K562 (cell line): ENCODE measurements around the gene TXNRD3.

Source experiments
- BRF2 ChIP-seq: IDR thresholded peaks from 3 replicates; pipeline ENCODE4 v1.6.1; 2011; ENCODE audit warnings: borderline replicate concordance, mild to moderate bottlenecking; ENCODE audit not compliant: insufficient read length, insufficient read depth
- CREM ChIP-seq: IDR thresholded peaks from 2 replicates; pipeline ENCODE4 v1.6.1; 2014; ENCODE audit warnings: antibody characterized with exemption, low read depth
- CTCF ChIP-seq, 3 experiments: IDR thresholded peaks in 2 of 3; conservative IDR thresholded peaks in 1 of 3; 2 replicates each; pipeline ENCODE4 v1.5.1; 2011 to 2012; ENCODE audit warnings: low read length in 3 of 3, mild to moderate bottlenecking in 3 of 3, control low read depth in 2 of 3, improper control_type of control experiment in 1 of 3, inconsistent platforms in 1 of 3, low read depth in 1 of 3, mixed read lengths in 1 of 3, moderate library complexity in 1 of 3; ENCODE audit not compliant: insufficient read depth in 2 of 3
- DEAF1 ChIP-seq: fragments of 450-650 bp; formaldehyde crosslinking; IDR thresholded peaks from 2 replicates; pipeline ENCODE4 v1.4.0; 2020; ENCODE audit warnings: mild to moderate bottlenecking, moderate library complexity
- FUS ChIP-seq: fragments of 200-400 bp; formaldehyde crosslinking; optimal IDR thresholded peaks from 2 replicates; pipeline ENCODE3; 2017; ENCODE audit warnings: low read depth, low read length
- MTA3 ChIP-seq: fragments of 450-650 bp; formaldehyde crosslinking; IDR thresholded peaks from 2 replicates; pipeline ENCODE4 v1.6.1; 2017; ENCODE audit warnings: mild to moderate bottlenecking, borderline replicate concordance
- POLR2AphosphoS5 ChIP-seq: IDR thresholded peaks from 2 replicates; pipeline ENCODE4 v1.6.1; 2011; ENCODE audit warnings: mild to moderate bottlenecking, low read depth, low read length, moderate library complexity; ENCODE audit not compliant: control insufficient read depth, insufficient read depth
- SIX5 ChIP-seq, 2 experiments: IDR thresholded peaks; 2 replicates each; pipeline ENCODE4 v1.6.1; 2011; ENCODE audit warnings: low read length in 2 of 2, borderline replicate concordance in 1 of 2, low read depth in 1 of 2, mild to moderate bottlenecking in 1 of 2, moderate library complexity in 1 of 2; ENCODE audit not compliant: insufficient read depth in 1 of 2
- ZNF121 ChIP-seq: sonication (generic); formaldehyde crosslinking; conservative IDR thresholded peaks from 2 replicates; pipeline ENCODE4 v1.8.0; 2022; ENCODE audit warnings: missing genetic modification reagents

- TF ChIP-seq MTA3 (no peak), SIX5 (IDR thresholded peaks at IDR 0.05; ENCODE audit: borderline replicate concordance in 1 of 2, insufficient read depth in 1 of 2, low read depth in 1 of 2, low read length in 2 of 2) (no peak), POLR2AphosphoS5 (no peak), CREM (no peak), DEAF1 (CRISPR knock-in tag) (no peak), BRF2 (no peak), CTCF (IDR thresholded peaks at IDR 0.05 in 2 of 3, conservative IDR thresholded peaks at IDR 0.05 in 1 of 3; ENCODE audit: insufficient read depth in 2 of 3, low read depth in 1 of 3, low read length in 3 of 3) (no peak), ZNF121 (CRISPR knock-in tag) (no peak), FUS (no peak)
These were observed 23.1 kb upstream of the TXNRD3 start for GRCh38 chr3:126677862-126678503.
